HFF-Myc (cell line): ENCODE data around the gene PPOX.

ENCODE experiments used
- DNase-seq: peaks from one replicate; pipeline ENCODE4 v3.0.0-alpha.2; 2011; ENCODE audit warnings: low read depth; ENCODE audit errors: extremely low read depth
- H3K4me3 ChIP-seq: replicated peaks from 2 replicates; pipeline ENCODE4 v1.5.1; 2011; ENCODE audit warnings: low read depth, mild to moderate bottlenecking, control low read depth, low read length
- CTCF ChIP-seq: IDR thresholded peaks from 2 replicates; pipeline ENCODE4 v1.5.1; 2012; ENCODE audit warnings: mild to moderate bottlenecking, low read depth, low read length, control low read depth; ENCODE audit errors: missing control alignments

The PPOX gene

GRCh38 chr1:161137881-161138280, 28.3 kb upstream of the PPOX start:
- DNase-seq: no peak
- no peak overlapping the region for H3K4me3 ChIP-seq
- no peak for TF ChIP-seq CTCF

GRCh38 chr1:161138431-161138830, 27.8 kb upstream of the PPOX start:
- no peak overlapping the region for H3K4me3 ChIP-seq
- no peak for TF ChIP-seq CTCF
- DNase-seq: no peak

GRCh38 chr1:161139766-161140165, 26.5 kb upstream of the PPOX start:
- DNase-seq: no peak
- TF ChIP-seq CTCF: peak; percentile 48

GRCh38 chr1:161140755-161141400, 25.3 kb upstream of the PPOX start:
- no peak for TF ChIP-seq CTCF
- no peak overlapping the region for H3K4me3 ChIP-seq
- no peak for DNase-seq

More at GRCh38 chr1:161139766-161140165, 26.5 kb upstream of the PPOX start:
- no peak overlapping the region for H3K4me3 ChIP-seq

- no peak overlapping the region for H3K4me3 ChIP-seq
- DNase-seq: no peak
- TF ChIP-seq CTCF: no peak
These were observed 20.4 kb upstream of the PPOX start for GRCh38 chr1:161145832-161146231.

- H3K4me3 ChIP-seq: peak overlapping the region; percentile 69
- DNase-seq: no peak
- no peak for TF ChIP-seq CTCF
These were observed 13.1 kb upstream of the PPOX start for GRCh38 chr1:161153176-161153575.

- H3K4me3 ChIP-seq: peak within 1 kb of the TSS; percentile 69
- TF ChIP-seq CTCF: no peak
- DNase-seq: peak; percentile 75
These were observed 12.4 kb upstream of the PPOX start, which contains the start of gene UFC1 for GRCh38 chr1:161153682-161154337. UFC1 (plus strand) TSS chr1:161153978; CDS start chr1:161153998, 20 bp downstream.
